Duodenal mucosa (tissue), 2 donors: ENCODE data around the gene ACSL5.
"Not testable (repeated sequence)": the region's sequence is repeated elsewhere in the genome, so short reads cannot be mapped to it uniquely, and the experiment has no call there.

Source experiments
- H3K27ac ChIP-seq: one replicate; pipeline ENCODE4 v1.7.0; 2013; ENCODE audit warnings: low read depth, low read length
- H3K27me3 ChIP-seq, 2 donors: one replicate each; pipeline ENCODE4 v1.7.0; 2013; ENCODE audit warnings: low read length in 2 of 2, control low read depth in 1 of 2; ENCODE audit not compliant: insufficient read depth in 2 of 2, control insufficient read depth in 1 of 2
- H3K36me3 ChIP-seq, 2 donors: one replicate each; pipeline ENCODE4 v1.7.0; 2013; ENCODE audit warnings: low read length in 2 of 2, control low read depth in 1 of 2; ENCODE audit not compliant: insufficient read depth in 2 of 2, control insufficient read depth in 1 of 2
- H3K4me1 ChIP-seq, 2 donors: one replicate each; pipeline ENCODE4 v1.7.0; 2013; ENCODE audit warnings: low read length in 2 of 2, control low read depth in 1 of 2; ENCODE audit not compliant: insufficient read depth in 2 of 2, control insufficient read depth in 1 of 2
- H3K4me3 ChIP-seq, 2 donors: one replicate each; pipeline ENCODE4 v1.7.0; 2013; ENCODE audit warnings: low read length in 2 of 2, low read depth in 1 of 2
- H3K9ac ChIP-seq, 2 donors: one replicate each; pipeline ENCODE4 v1.7.0; 2013; ENCODE audit warnings: low read length in 2 of 2, low read depth in 1 of 2
- H3K9me3 ChIP-seq, 2 donors: one replicate each; pipeline ENCODE4 v1.7.0; 2013; ENCODE audit warnings: low read length in 2 of 2, control low read depth in 1 of 2; ENCODE audit not compliant: control insufficient read depth in 1 of 2

The ACSL5 gene

DNA sequence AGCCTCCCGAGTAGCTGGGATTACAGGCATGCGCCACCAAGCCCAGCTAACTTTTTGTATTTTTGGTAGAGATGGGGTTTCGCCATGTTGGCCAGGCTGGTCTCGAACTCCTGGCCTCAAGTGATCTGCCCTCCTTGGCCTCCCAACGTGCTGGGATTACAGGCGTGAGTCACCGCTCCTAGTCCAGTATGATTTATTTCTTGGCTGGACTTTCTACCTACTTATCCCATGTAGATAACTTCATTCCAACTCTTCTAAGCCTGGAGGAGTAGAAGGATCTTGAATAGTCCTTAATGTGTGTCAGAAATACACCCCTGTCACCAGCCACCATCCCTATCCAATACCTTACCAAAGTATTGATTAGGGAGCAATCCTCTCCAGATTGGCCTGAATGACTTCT is 14.1 kb downstream of the ACSL5 start:
- not testable (repeated sequence) for H3K9ac ChIP-seq, H3K4me3 ChIP-seq, H3K27me3 ChIP-seq, H3K27ac ChIP-seq, H3K36me3 ChIP-seq, H3K9me3 ChIP-seq
- H3K4me1 ChIP-seq, result peaks cover 48 to 65% of the 10 kb centered on the region in 2 donors

GRCh38 chr10:112388548-112388947 is 14.6 kb downstream of the ACSL5 start:
- no peak overlapping the region for H3K4me3 ChIP-seq
- no peaks in the 10 kb centered on the region for H3K27me3 ChIP-seq
- H3K9me3 ChIP-seq, result no peaks in the 10 kb centered on the region
- H3K36me3 ChIP-seq, result peaks cover 2 to 3% of the 10 kb centered on the region in 2 donors
- H3K4me1 ChIP-seq, result peaks cover 49 to 68% of the 10 kb centered on the region in 2 donors
- peak overlapping the region; percentile 3 for H3K27ac ChIP-seq
- no peak overlapping the region for H3K9ac ChIP-seq

DNA sequence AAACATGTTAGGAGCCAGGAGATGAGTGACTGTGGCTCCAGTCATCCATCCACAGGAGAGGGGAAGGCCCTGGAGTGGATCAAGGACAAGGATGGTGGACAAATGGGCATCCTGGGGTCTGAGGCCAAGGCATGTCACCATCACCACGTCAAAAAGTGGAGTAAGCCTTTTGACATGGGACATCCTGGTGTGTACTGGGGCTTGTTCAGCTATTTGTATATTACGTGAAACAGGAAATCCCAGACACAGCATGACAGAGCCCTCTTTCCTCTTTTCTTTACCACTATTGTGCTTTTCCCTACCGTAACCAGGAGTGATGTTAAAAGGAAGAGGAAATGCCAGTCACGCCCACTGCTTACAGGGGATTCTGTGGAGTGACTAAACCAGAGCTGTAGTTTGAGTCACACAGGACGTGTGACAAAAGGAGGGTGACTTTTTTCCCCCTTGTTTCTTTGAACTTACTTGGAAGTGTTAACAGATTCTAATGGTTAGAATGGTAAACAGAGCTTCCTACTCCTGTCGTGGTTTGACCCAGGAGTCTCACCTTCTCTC is 15.4 kb downstream of the ACSL5 start:
- peaks cover 50 to 72% of the 10 kb centered on the region in 2 donors for H3K4me1 ChIP-seq
- H3K27ac ChIP-seq, result peak overlapping the region; percentile 3
- no peaks in the 10 kb centered on the region for H3K9me3 ChIP-seq
- H3K4me3 ChIP-seq, result peak overlapping the region; percentile 4
- no peak overlapping the region for H3K9ac ChIP-seq
- H3K36me3 ChIP-seq, result peaks cover 2 to 3% of the 10 kb centered on the region in 2 donors
- no peaks in the 10 kb centered on the region for H3K27me3 ChIP-seq

DNA sequence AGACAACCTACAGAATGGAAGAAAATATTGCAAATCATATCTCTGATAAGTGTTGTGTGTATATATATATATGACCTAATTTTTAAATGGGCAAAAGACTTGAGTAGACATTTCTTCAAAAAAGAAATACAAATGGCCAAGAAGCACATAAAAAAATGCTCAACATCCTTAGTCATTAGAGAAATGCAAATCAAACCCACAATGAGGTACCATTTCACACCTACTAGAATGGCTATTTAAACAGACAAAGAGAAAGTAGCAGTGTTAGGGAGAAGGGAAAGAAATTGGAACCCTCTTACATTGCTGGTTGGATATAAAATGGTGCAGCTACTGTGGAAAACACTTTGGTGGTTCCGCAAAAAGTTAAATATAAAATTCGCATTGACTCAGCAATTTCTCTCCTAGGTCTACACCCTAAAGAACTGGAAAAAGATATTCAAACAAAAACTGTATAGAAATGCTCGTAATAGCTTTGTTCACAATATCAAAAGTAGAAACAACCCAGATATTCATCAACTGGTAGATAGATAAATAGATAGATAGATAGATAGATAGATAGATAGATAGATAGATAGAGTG is 16.3 kb downstream of the ACSL5 start:
- Histone ChIP-seq H3K4me3 (no peak overlapping the region), H3K27ac (no peak overlapping the region), H3K9me3 (no peaks in the 10 kb centered on the region), H3K27me3 (no peaks in the 10 kb centered on the region), H3K36me3 (peaks cover 6 to 7% of the 10 kb centered on the region in 2 donors), H3K4me1 (peaks cover 54 to 66% of the 10 kb centered on the region in 2 donors), H3K9ac (no peak overlapping the region)

GRCh38 chr10:112393341-112393740 is 19.4 kb downstream of the ACSL5 start:
- Histone ChIP-seq H3K9me3 (no peaks in the 10 kb centered on the region), H3K4me3 (no peak overlapping the region), H3K36me3 (peaks cover 24 to 33% of the 10 kb centered on the region in 2 donors), H3K27me3 (no peaks in the 10 kb centered on the region), H3K27ac (no peak overlapping the region), H3K9ac (no peak overlapping the region), H3K4me1 (peaks cover 60 to 67% of the 10 kb centered on the region in 2 donors)

DNA sequence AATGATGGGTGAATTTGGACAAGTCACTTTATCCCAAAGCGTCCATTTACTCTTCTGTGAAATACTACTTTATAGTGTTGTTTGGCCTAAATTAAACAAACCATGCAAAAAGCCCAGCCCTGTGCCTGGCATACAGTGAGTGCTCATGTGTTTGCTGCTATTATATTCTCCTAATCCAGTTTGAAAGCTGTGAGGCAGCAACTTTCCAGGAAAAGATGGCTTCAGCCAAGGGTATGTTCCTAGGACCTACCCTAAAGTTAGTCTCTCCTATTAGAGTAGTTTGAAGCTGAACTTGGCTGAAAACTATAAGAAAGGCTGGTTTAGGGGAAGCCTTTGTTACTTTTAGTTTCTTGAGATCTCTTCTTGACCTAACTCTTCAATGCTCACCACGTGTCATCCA is 19.9 kb downstream of the ACSL5 start:
- no peaks in the 10 kb centered on the region for H3K27me3 ChIP-seq
- peaks cover 55 to 65% of the 10 kb centered on the region in 2 donors for H3K4me1 ChIP-seq
- no peaks in the 10 kb centered on the region for H3K9me3 ChIP-seq
- H3K27ac ChIP-seq, result no peak overlapping the region
- no peak overlapping the region for H3K9ac ChIP-seq
- peaks cover 27 to 37% of the 10 kb centered on the region in 2 donors for H3K36me3 ChIP-seq
- peak overlapping the region in 1 of 2 donors; percentile 1 for H3K4me3 ChIP-seq

DNA sequence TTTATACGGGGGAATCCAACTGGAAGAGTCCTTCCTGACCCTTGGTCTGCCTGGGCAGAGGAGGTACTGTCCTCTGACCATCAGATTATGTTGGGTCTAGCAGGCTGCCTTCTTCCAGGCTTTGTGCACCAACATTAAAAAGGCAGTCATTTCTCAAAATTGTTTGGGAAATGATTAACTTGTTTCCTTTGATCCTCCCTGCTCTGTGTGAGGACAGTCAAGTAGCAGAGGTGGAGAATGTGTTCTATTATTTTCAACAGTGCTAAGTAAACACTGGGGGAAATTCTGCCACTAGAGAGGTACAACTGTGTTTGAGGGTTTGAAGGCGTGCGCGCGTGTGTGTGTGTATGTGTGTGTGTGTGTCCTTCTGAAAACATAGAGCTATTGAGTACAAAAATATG is 20.6 kb downstream of the ACSL5 start:
- H3K4me1 ChIP-seq, result peaks cover 49 to 60% of the 10 kb centered on the region in 2 donors
- H3K27me3 ChIP-seq, result no peaks in the 10 kb centered on the region
- H3K36me3 ChIP-seq, result peaks cover 33 to 42% of the 10 kb centered on the region in 2 donors
- H3K9ac ChIP-seq, result no peak overlapping the region
- peak overlapping the region in 1 of 2 donors; percentile 1 for H3K4me3 ChIP-seq
- H3K9me3 ChIP-seq, result no peaks in the 10 kb centered on the region
- no peak overlapping the region for H3K27ac ChIP-seq

DNA sequence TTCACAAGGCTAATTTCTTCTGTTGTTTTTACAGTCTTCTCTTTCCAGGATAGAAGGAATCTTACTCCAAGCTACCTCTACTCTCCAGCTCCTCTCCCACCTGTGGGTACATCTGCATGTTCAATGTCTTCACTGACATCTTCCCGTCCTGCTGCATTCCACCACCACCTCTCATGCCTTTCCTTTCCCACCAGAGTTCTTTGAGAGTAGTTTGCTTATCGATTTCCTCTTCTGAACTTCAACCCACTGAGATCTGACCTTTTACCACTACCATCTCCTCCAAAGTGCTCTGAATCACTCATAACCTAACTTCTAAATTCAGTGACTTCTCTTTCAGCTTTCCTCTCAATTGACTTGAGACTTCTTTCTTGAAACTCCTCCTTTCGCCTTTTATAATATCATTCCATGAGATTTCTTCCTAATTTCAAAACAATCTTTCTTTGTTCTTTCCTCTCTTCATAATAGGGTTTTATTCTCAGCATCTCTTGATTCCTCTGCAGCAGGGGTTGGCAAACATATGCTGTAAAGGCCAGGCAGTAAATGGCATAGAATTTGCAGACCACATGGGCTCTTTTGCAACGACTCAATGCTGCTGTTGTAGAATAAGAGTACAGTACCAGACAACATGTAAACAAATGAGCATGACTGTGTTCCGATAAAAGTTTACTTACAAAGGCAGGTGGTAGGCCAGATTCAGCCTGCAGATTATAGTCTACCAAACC is 22.1 kb downstream of the ACSL5 start:
- H3K9me3 ChIP-seq, result no peaks in the 10 kb centered on the region
- no peak overlapping the region for H3K9ac ChIP-seq
- no peak overlapping the region for H3K27ac ChIP-seq
- no peak overlapping the region for H3K4me3 ChIP-seq
- peaks cover 36 to 52% of the 10 kb centered on the region in 2 donors for H3K36me3 ChIP-seq
- no peaks in the 10 kb centered on the region for H3K27me3 ChIP-seq
- H3K4me1 ChIP-seq, result peaks cover 45 to 53% of the 10 kb centered on the region in 2 donors

- peaks cover 41 to 61% of the 10 kb centered on the region in 2 donors for H3K36me3 ChIP-seq
- no peaks in the 10 kb centered on the region for H3K9me3 ChIP-seq
- H3K27ac ChIP-seq, result no peak overlapping the region
- H3K4me1 ChIP-seq, result peaks cover 47 to 51% of the 10 kb centered on the region in 2 donors
- H3K4me3 ChIP-seq, result no peak overlapping the region
- H3K27me3 ChIP-seq, result no peaks in the 10 kb centered on the region
- H3K9ac ChIP-seq, result no peak overlapping the region
Observed at GRCh38 chr10:112397592-112397991, 23.7 kb downstream of the ACSL5 start.

GRCh38 chr10:112402917-112403316 is 29.0 kb downstream of the ACSL5 start:
- no peak overlapping the region for H3K9ac ChIP-seq
- H3K27me3 ChIP-seq, result no peaks in the 10 kb centered on the region
- H3K9me3 ChIP-seq, result no peaks in the 10 kb centered on the region
- peaks cover 35 to 42% of the 10 kb centered on the region in 2 donors for H3K4me1 ChIP-seq
- H3K27ac ChIP-seq, result no peak overlapping the region
- H3K36me3 ChIP-seq, result peaks cover 39 to 68% of the 10 kb centered on the region in 2 donors
- no peak overlapping the region for H3K4me3 ChIP-seq
